HTR-8/SVneo (cell line): ENCODE data around the gene BMPER.

ENCODE experiments used
- DNase-seq: peaks from one replicate; pipeline ENCODE4 v3.0.0; 2011; ENCODE audit warnings: low spot score, mixed read lengths; ENCODE audit not compliant: insufficient read length
- FAIRE-seq: peaks from 2 replicates; lab custom pipeline; 2011; peaks lifted over from hg19 to GRCh38; lab: Jason Lieb, UNC

BMPER gene

GRCh38 chr7:34121366-34121765 is 216.0 kb downstream of the BMPER start:
- DNase-seq = no peak
- FAIRE-seq = no peak

GRCh38 chr7:34123316-34123715 is 218.0 kb downstream of the BMPER start:
- FAIRE-seq = no peak

GRCh38 chr7:34124765-34125164 is 219.4 kb downstream of the BMPER start:
- DNase-seq (no peak), FAIRE-seq (no peak)

More at GRCh38 chr7:34123316-34123715, 218.0 kb downstream of the BMPER start:
- no peak for DNase-seq

DNA sequence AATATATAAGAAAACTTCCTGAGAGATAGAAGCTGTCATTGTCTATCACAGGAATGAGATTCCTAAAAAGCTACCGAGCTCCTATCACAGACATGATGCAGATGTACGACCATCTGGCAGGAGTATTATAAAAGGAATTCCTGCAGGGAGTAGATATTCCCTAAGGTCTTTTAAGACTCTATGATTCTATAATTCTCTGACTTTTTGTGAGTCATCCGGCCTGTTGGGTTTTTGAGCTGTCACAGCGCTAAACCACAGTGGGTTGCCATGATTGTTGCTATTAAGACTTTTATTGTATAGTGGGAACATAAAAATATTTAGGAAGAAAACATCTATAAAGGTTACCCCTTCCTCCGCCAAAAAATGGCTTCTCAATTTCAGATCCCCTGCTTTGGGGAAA is 223.4 kb downstream of the BMPER start:
- DNase-seq (no peak), FAIRE-seq (no peak)

DNA sequence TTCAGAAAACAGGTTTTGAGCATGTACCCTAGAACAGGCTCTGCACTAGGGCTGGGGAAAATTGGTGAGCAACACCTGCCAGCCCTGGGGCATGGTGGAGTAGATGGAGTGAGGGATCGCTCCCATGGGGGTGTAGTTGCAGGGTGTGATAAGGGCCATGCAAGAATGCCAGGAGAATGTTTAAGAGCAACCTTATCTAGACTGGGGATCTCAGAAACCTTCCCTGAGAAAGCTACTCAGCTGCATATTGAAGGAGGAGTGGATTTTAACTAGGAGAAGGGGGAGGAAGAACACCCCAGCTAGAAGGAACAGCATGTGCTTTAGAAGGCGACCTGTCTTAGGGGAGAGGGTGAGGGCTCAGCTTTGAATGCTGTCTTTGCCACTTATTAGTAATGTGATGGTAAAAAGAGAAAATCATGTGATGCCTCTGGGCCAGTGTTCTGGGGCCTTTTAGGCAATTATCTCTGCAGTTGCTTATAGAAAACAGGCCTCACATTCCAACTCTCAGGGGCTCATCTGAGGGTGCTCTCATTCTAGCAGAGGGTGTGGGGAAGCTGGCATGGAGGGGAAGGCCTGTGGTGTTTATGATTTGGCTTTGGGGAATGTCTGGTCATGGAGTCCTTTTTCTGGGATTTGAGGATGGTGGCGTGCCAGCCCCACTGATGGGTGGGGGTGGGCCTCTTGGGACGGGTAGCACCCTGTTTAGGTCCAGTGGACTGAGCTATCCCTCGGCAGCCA is 225.4 kb downstream of the BMPER start:
- FAIRE-seq = no peak
- no peak for DNase-seq

DNA sequence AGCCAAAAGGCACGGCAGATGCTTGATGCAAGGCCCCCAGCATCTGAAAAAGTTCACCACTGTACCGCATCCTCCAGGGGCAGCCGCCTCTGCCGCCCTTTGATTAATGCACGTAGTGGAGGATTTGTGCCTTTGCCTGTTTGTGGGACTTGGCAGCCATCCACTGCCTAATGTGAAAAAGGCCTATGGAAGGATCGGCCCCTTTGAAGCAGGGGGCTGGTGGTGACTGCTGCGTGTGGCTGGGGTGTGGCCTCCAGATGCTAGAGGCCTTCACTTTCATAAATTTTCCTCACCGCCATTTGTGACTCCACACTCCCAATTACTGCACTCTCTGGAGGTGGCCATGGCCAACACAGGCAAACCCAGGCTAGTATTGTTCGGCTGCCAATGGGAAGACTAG is 226.0 kb downstream of the BMPER start:
- DNase-seq (no peak), FAIRE-seq (no peak)

GRCh38 chr7:34133356-34133982 is 228.1 kb downstream of the BMPER start:
- peak; percentile 16 for FAIRE-seq
- DNase-seq = no peak

DNA sequence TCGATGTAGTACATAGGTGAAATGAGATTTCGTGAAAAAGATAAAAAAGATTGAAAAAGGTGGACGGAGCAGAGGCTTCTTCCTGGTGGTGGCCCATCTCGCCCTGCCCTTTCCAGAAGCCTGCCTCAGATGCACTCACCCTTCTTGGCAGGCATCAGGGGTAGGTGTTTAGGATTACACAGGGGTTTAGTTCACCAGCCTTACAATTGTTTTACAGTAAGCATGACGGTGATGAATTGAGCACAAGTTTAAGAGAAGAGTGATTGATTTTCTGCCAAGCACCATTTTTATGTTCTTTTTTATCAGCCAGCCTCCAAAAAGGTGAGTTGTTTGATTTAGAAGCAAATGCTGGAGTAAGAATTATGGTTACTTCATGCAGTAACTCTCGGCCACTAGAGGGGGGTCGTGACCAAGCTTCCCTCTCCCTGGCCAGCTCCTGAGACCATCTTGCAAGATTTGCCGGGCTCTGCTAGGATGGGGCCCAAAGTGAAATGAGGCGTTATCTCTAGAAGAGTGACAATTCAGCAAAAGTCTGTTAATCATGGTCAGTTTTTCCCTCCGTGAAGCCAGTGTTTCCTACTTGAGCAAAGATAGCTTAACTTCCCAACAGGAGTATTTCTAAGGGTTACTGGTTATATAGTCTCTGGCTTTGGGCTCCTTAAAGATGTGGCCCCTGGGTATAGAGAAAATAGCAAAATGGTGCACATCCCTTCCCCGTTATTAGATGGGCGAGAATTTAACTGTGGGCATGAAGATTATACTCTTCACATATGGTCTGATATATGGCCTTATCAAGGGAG is 228.8 kb downstream of the BMPER start:
- DNase-seq (peak; percentile 62), FAIRE-seq (no peak)

GRCh38 chr7:34135924-34136323 is 230.6 kb downstream of the BMPER start:
- DNase-seq = no peak
- FAIRE-seq = no peak

DNA sequence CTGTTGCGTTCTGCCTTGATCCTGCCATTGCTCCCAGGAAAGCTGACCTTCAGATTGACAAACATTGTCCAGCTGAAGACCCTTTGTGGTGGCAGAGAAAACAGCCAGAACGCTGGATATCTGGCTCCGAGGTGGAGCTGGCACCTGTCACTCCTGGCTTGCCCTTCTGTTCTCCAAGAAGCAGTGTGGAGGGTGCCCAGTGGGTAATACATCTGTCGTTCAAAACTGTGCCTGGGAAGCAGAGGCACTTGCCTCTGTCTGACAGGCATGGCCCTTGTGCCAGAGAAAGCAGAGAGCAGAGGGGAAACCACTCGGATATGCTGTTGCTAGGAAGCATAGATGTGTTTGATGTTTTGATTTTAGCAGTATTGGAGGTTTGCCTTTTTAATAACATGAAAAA is 231.4 kb downstream of the BMPER start:
- no peak for FAIRE-seq

GRCh38 chr7:34137176-34137575 is 231.8 kb downstream of the BMPER start:
- DNase-seq = no peak
- FAIRE-seq = no peak

More for the DNA sequence above, 231.4 kb downstream of the BMPER start:
- no peak for DNase-seq

DNA sequence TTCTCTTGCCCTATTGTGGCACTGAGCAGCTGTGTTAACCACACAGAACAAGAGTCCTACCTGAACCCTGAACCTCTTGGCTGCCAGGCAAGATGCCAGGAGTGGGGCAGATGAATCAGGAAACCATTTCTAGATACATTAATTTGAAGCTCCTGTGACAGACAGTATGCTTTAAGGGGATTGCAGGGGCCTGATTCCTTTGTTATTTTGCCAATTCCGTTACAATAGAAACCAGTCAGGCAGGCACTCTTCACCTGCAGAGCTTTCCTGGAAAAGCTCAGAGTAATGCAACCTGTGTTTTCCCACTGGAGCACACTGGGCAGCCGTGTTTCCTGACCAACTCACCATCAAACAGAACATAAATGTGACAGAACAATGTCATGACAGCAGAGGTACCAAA is 233.1 kb downstream of the BMPER start:
- FAIRE-seq = no peak
- no peak for DNase-seq

- no peak for FAIRE-seq
- no peak for DNase-seq
These were observed 233.7 kb downstream of the BMPER start for GRCh38 chr7:34139086-34139485.

DNA sequence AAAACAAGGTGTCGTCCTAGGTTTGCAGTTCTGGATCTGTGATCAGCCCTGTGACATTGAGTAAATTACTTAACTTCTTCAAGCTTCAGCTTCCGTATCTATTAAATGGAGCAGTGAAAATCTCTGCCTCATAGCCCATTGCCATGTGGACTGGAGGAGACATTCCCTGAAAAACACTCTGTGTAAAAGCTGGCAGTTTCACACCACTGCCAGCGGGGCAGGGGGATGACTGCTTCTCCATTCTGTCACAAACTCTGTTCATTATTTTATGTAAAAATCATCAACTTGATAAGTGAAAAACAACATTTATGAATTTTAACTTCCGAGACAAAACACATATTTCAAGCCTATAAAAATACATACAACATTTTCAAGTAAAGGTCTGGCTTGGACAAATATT is 234.7 kb downstream of the BMPER start:
- no peak for FAIRE-seq
- no peak for DNase-seq

DNA sequence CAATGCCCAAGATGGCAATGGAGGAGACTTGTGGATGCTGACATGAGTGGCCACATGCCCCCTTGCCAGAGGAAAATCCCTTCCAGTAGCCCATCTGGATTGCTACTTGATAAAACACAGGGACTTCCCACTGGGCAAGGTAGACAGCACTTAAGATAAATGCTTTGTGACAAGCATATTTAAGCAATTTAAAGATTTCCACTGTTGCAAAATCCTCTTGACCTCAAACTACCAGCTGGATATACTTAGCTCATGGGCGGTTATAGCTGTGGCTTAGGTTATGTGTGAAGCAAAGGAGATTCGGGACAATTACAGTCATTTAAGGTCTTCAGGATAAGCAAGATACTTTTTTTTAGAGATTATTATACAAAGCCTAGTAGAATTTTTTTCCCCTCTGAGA is 238.1 kb downstream of the BMPER start:
- DNase-seq (no peak), FAIRE-seq (no peak)

GRCh38 chr7:34145603-34146002 is 240.3 kb downstream of the BMPER start:
- DNase-seq (no peak), FAIRE-seq (no peak)

- DNase-seq (no peak), FAIRE-seq (no peak)
These were observed 248.4 kb downstream of the BMPER start for GRCh38 chr7:34153656-34154270.

- FAIRE-seq (no peak), DNase-seq (no peak)
These were observed 250.0 kb downstream of the BMPER start for GRCh38 chr7:34155220-34155908.

GRCh38 chr7:34156336-34156735 is 251.0 kb downstream of the BMPER start:
- DNase-seq (no peak), FAIRE-seq (no peak)

- no peak for DNase-seq
- FAIRE-seq = no peak
These were observed 251.8 kb downstream of the BMPER start for GRCh38 chr7:34157137-34157536.
